Measurements from ENCODE around the gene DNTT. TPM values are rescaled to one million over a fixed set of nuclear protein-coding genes. Genes with fewer than 3 reads are reported as not detected.

The DNTT gene
- total RNA-seq, 1 donor from 2014 or later, result not detected

GRCh38 chr10:96275685-96276418, 28.4 kb upstream of the DNTT start:
- no peak for TF ChIP-seq CTCF (IDR thresholded peaks at IDR 0.05; ENCODE audit: unreplicated experiment)
- peaks cover 3% of the 10 kb centered on the region for H3K27me3 Mint-ChIP-seq (ENCODE audit: unreplicated experiment)
- no peaks in the 10 kb centered on the region for H3K4me1 Mint-ChIP-seq (ENCODE audit: unreplicated experiment)
- H3K9me3 Mint-ChIP-seq (ENCODE audit: unreplicated experiment), result no peaks in the 10 kb centered on the region
- no peak overlapping the region for H3K27ac Mint-ChIP-seq (ENCODE audit: unreplicated experiment)
- no peak overlapping the region for H3K4me3 Mint-ChIP-seq (ENCODE audit: unreplicated experiment)
- no peaks in the 10 kb centered on the region for H3K36me3 Mint-ChIP-seq (ENCODE audit: low read depth, unreplicated experiment)
- no peak for DNase-seq (ENCODE audit: low spot score)

- no peaks in the 10 kb centered on the region for H3K36me3 Mint-ChIP-seq (ENCODE audit: low read depth, unreplicated experiment)
- H3K27ac Mint-ChIP-seq (ENCODE audit: unreplicated experiment), result no peak overlapping the region
- no peak for DNase-seq (ENCODE audit: low spot score)
- no peak overlapping the region for H3K4me3 Mint-ChIP-seq (ENCODE audit: unreplicated experiment)
- H3K9me3 Mint-ChIP-seq (ENCODE audit: unreplicated experiment), result no peaks in the 10 kb centered on the region
- no peaks in the 10 kb centered on the region for H3K4me1 Mint-ChIP-seq (ENCODE audit: unreplicated experiment)
- H3K27me3 Mint-ChIP-seq (ENCODE audit: unreplicated experiment), result peaks cover 3% of the 10 kb centered on the region
- TF ChIP-seq CTCF (IDR thresholded peaks at IDR 0.05; ENCODE audit: unreplicated experiment), result no peak
Measured at GRCh38 chr10:96276426-96276825, 27.8 kb upstream of the DNTT start.

- Mint-ChIP-seq H3K27ac (ENCODE audit: unreplicated experiment) (no peak overlapping the region), H3K4me1 (ENCODE audit: unreplicated experiment) (no peaks in the 10 kb centered on the region), H3K9me3 (ENCODE audit: unreplicated experiment) (no peaks in the 10 kb centered on the region), H3K36me3 (ENCODE audit: low read depth, unreplicated experiment) (no peaks in the 10 kb centered on the region), H3K27me3 (ENCODE audit: unreplicated experiment) (peaks cover 2% of the 10 kb centered on the region), H3K4me3 (ENCODE audit: unreplicated experiment) (no peak overlapping the region)
- TF ChIP-seq CTCF (IDR thresholded peaks at IDR 0.05; ENCODE audit: unreplicated experiment), result no peak
- DNase-seq (ENCODE audit: low spot score), result no peak
Measured at GRCh38 chr10:96276831-96277230, 27.4 kb upstream of the DNTT start.

- no peak overlapping the region for H3K4me3 Mint-ChIP-seq (ENCODE audit: unreplicated experiment)
- DNase-seq (ENCODE audit: low spot score), result no peak
- no peaks in the 10 kb centered on the region for H3K27me3 Mint-ChIP-seq (ENCODE audit: unreplicated experiment)
- no peak overlapping the region for H3K27ac Mint-ChIP-seq (ENCODE audit: unreplicated experiment)
- no peaks in the 10 kb centered on the region for H3K9me3 Mint-ChIP-seq (ENCODE audit: unreplicated experiment)
- no peaks in the 10 kb centered on the region for H3K36me3 Mint-ChIP-seq (ENCODE audit: low read depth, unreplicated experiment)
- no peaks in the 10 kb centered on the region for H3K4me1 Mint-ChIP-seq (ENCODE audit: unreplicated experiment)
- no peak for TF ChIP-seq CTCF (IDR thresholded peaks at IDR 0.05; ENCODE audit: unreplicated experiment)
Measured at GRCh38 chr10:96279191-96279641, 25.0 kb upstream of the DNTT start.

GRCh38 chr10:96280859-96281258, 23.4 kb upstream of the DNTT start:
- no peak for DNase-seq (ENCODE audit: low spot score)
- Mint-ChIP-seq H3K9me3 (ENCODE audit: unreplicated experiment) (no peaks in the 10 kb centered on the region), H3K36me3 (ENCODE audit: low read depth, unreplicated experiment) (no peaks in the 10 kb centered on the region), H3K4me3 (ENCODE audit: unreplicated experiment) (no peak overlapping the region), H3K27me3 (ENCODE audit: unreplicated experiment) (no peaks in the 10 kb centered on the region), H3K27ac (ENCODE audit: unreplicated experiment) (no peak overlapping the region), H3K4me1 (ENCODE audit: unreplicated experiment) (no peaks in the 10 kb centered on the region)
- TF ChIP-seq CTCF (IDR thresholded peaks at IDR 0.05; ENCODE audit: unreplicated experiment), result no peak

Measured in endothelial cell (in vitro differentiated cells).